Smooth muscle cell (in vitro differentiated cells): ENCODE results near the gene DCLRE1A. TPM values are rescaled to one million over a fixed set of nuclear protein-coding genes. Genes with fewer than 3 reads are reported as not detected.

Source experiments
- DNase-seq: peaks from one replicate; lab custom pipeline; 2025; ENCODE audit not compliant: unreplicated experiment; lab: John Stamatoyannopoulos, UW
- H2AFZ ChIP-seq: fragments of 200-600 bp; sonication (generic); 2 replicates; pipeline ENCODE4 v1.6.0; 2016; ENCODE audit warnings: antibody characterized with exemption, low read depth, mild to moderate bottlenecking
- H3F3A ChIP-seq: fragments of 200-600 bp; sonication (generic); 2 replicates; pipeline ENCODE4 v1.6.0; 2017; ENCODE audit warnings: antibody characterized with exemption, low read depth
- H3K27ac ChIP-seq: fragments of 200-600 bp; sonication (generic); 2 replicates; pipeline ENCODE4 v1.5.1; 2016; ENCODE audit warnings: low read depth, mild to moderate bottlenecking
- H3K27me3 ChIP-seq: fragments of 200-600 bp; sonication (generic); 2 replicates; pipeline ENCODE4 v1.6.1; 2016; ENCODE audit warnings: low read depth, mild to moderate bottlenecking
- H3K36me3 ChIP-seq: fragments of 200-600 bp; sonication (generic); 2 replicates; pipeline ENCODE4 v1.5.1; 2016; ENCODE audit warnings: low read depth
- H3K4me1 ChIP-seq: fragments of 200-600 bp; sonication (generic); 2 replicates; pipeline ENCODE4 v1.5.1; 2016; ENCODE audit warnings: low read depth
- H3K4me2 ChIP-seq: fragments of 200-600 bp; sonication (generic); 2 replicates; pipeline ENCODE4 v1.6.0; 2016; ENCODE audit warnings: mild to moderate bottlenecking
- H3K4me3 ChIP-seq: fragments of 200-600 bp; sonication (generic); 2 replicates; pipeline ENCODE4 v1.5.1; 2016; ENCODE audit warnings: mild to moderate bottlenecking
- H3K79me2 ChIP-seq: fragments of 200-600 bp; sonication (generic); 2 replicates; pipeline ENCODE4 v1.6.0; 2016; ENCODE audit warnings: low read depth, mild to moderate bottlenecking
- H3K9ac ChIP-seq: fragments of 200-600 bp; sonication (generic); 2 replicates; pipeline ENCODE4 v1.6.0; 2016; ENCODE audit warnings: low read depth
- H3K9me3 ChIP-seq: fragments of 200-600 bp; sonication (generic); replicated peaks from 2 replicates; pipeline ENCODE4 v1.5.1; 2016; ENCODE audit warnings: low read depth
- H4K20me1 ChIP-seq: fragments of 200-600 bp; sonication (generic); 2 replicates; pipeline ENCODE4 v1.6.0; 2016; ENCODE audit warnings: low read depth
- CTCF ChIP-seq: fragments of 200-600 bp; sonication (generic); IDR thresholded peaks from 2 replicates; pipeline ENCODE4 v1.5.1; 2017; ENCODE audit warnings: borderline replicate concordance, mild to moderate bottlenecking, antibody characterized with exemption; ENCODE audit not compliant: insufficient read depth, poor library complexity, severe bottlenecking
- WGBS: methylation state at CpG from one replicate; pipeline ENCODE4 v1.1.7; 2016; ENCODE audit warnings: low lambda C conversion rate; 5-methylcytosine and 5-hydroxymethylcytosine counted together
- polyA plus RNA-seq: library from polyadenylated mRNA; unstranded; fragments of >200 nt; fragmentation: Nextera tagmentation; extraction: Ambion mirVana; gene quantifications from 2 replicates; pipeline ENCODE4 v1.2.1, GENCODE V29; 2016
- total RNA-seq: library from RNA; depleted of rRNA; stranded (reverse); fragments of >200 nt; gene quantifications from 2 replicates; pipeline ENCODE4 v1.2.3, GENCODE V29; 2014

Gene DCLRE1A
- total and polyA plus RNA-seq, 2 experiments from 2014 or later: 2.4 to 3.8 TPM

- 90% methylated on average over 4 of the region's 4 CpGs for WGBS
- H3K4me1 ChIP-seq: no peaks in the 10 kb centered on the region
- no peak overlapping the region for H3K27ac ChIP-seq
- H3K36me3 ChIP-seq: no peaks in the 10 kb centered on the region
- no peaks in the 10 kb centered on the region for H3F3A ChIP-seq
- peaks cover 19% of the 10 kb centered on the region for H3K27me3 ChIP-seq
- H3K79me2 ChIP-seq: no peaks in the 10 kb centered on the region
- no peak overlapping the region for H3K9ac ChIP-seq
- no peak overlapping the region for H3K4me3 ChIP-seq
- TF ChIP-seq CTCF: no peak
- H3K4me2 ChIP-seq: no peak overlapping the region
- H4K20me1 ChIP-seq: no peaks in the 10 kb centered on the region
- no peaks in the 10 kb centered on the region for H3K9me3 ChIP-seq
- no peak for DNase-seq
- H2AFZ ChIP-seq: no peak overlapping the region
Observed at GRCh38 chr10:113806503-113806902, 47.4 kb downstream of the DCLRE1A start.

- no peaks in the 10 kb centered on the region for H4K20me1 ChIP-seq
- H3K9ac ChIP-seq: no peak overlapping the region
- H3F3A ChIP-seq: no peaks in the 10 kb centered on the region
- 50% methylated on average over 4 of the region's 4 CpGs for WGBS
- H2AFZ ChIP-seq: no peak overlapping the region
- TF ChIP-seq CTCF: no peak
- peaks cover 15% of the 10 kb centered on the region for H3K27me3 ChIP-seq
- H3K4me3 ChIP-seq: no peak overlapping the region
- no peaks in the 10 kb centered on the region for H3K4me1 ChIP-seq
- no peak for DNase-seq
- no peaks in the 10 kb centered on the region for H3K9me3 ChIP-seq
- H3K36me3 ChIP-seq: no peaks in the 10 kb centered on the region
- no peak overlapping the region for H3K4me2 ChIP-seq
- no peak overlapping the region for H3K27ac ChIP-seq
- H3K79me2 ChIP-seq: no peaks in the 10 kb centered on the region
Observed at GRCh38 chr10:113802997-113803396, 50.9 kb downstream of the DCLRE1A start.

GRCh38 chr10:113801569-113801968 lies 52.3 kb downstream of the DCLRE1A start:
- Histone ChIP-seq H3F3A (no peaks in the 10 kb centered on the region), H2AFZ (no peak overlapping the region), H3K9me3 (no peaks in the 10 kb centered on the region), H3K36me3 (no peaks in the 10 kb centered on the region), H3K4me3 (no peak overlapping the region), H3K4me1 (no peaks in the 10 kb centered on the region), H4K20me1 (no peaks in the 10 kb centered on the region), H3K9ac (no peak overlapping the region), H3K27ac (no peak overlapping the region), H3K79me2 (no peaks in the 10 kb centered on the region), H3K4me2 (no peak overlapping the region), H3K27me3 (peaks cover 25% of the 10 kb centered on the region)
- no peak for TF ChIP-seq CTCF
- DNase-seq: no peak
- 63% methylated on average over 6 of the region's 6 CpGs for WGBS

- DNase-seq: no peak
- Histone ChIP-seq H3K4me1 (no peaks in the 10 kb centered on the region), H4K20me1 (no peaks in the 10 kb centered on the region), H3K9ac (no peak overlapping the region), H3K4me3 (no peak overlapping the region), H3K27me3 (peaks cover 26% of the 10 kb centered on the region), H3K79me2 (no peaks in the 10 kb centered on the region), H3K27ac (no peak overlapping the region), H2AFZ (no peak overlapping the region), H3K36me3 (no peaks in the 10 kb centered on the region), H3F3A (peaks cover 6% of the 10 kb centered on the region), H3K9me3 (no peaks in the 10 kb centered on the region), H3K4me2 (no peak overlapping the region)
- WGBS: 78% methylated on average over 2 of the region's 2 CpGs
- no peak for TF ChIP-seq CTCF
Observed at GRCh38 chr10:113791691-113792090, 62.2 kb downstream of the DCLRE1A start.
